Astrocyte of the spinal cord (primary cell): ENCODE data around the gene ARHGEF28.

ENCODE experiments used
- DNase-seq: peaks from one replicate; pipeline ENCODE4 v3.0.0; 2011; ENCODE audit warnings: low read depth, low spot score
- H3K4me3 ChIP-seq: 2 replicates; pipeline ENCODE4 v1.5.1; 2011; ENCODE audit warnings: low read depth, mild to moderate bottlenecking, low read length, moderate library complexity
- in situ Hi-C: cut with HindIII; loops from 2 replicates; pipeline ENCODE4 v1.10.0; 2017; ENCODE audit warnings: low sequenced_read_pairs
- TF ChIP-seq, protein P1 (sequence below): IDR thresholded peaks from 2 replicates; pipeline ENCODE4 v1.5.1; 2012; ENCODE audit warnings: low read depth, mild to moderate bottlenecking, low read length, inconsistent platforms

The ARHGEF28 gene

DNA sequence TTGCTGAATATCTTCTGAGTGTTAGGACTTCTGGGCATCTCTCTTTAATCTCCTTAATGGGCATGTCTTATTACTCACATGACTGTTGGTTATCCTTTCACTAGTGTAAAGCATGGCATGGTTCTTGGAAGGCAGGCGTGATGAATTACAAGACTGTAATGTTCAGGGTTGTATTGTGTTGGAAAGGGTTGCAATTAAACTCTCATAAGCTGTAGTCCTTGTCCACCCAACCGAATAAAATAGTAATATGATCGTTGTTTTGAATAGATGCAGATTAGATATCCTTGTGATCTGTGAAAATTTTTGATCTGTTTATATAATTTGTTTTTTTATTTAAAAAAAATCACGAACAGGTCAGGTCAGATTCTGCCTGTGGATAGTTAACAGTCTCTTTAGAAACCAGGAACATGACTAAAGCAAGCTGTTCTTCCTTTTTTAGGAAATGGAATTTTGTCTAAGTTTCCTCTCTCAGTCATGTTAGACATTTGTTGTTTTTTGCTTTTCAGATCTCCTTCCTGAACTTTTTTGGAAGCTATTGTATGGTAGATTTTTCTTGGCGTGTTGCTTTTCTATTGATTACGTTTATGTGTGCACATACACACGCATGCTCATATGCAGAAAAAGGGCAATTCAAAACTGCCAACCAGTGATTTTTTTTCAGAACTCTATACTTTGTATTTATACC, 121.8 kb downstream of the ARHGEF28 start:
- peak; percentile 32 for DNase-seq
- in situ Hi-C loops = no loop called here
- TF ChIP-seq, protein P1, sequence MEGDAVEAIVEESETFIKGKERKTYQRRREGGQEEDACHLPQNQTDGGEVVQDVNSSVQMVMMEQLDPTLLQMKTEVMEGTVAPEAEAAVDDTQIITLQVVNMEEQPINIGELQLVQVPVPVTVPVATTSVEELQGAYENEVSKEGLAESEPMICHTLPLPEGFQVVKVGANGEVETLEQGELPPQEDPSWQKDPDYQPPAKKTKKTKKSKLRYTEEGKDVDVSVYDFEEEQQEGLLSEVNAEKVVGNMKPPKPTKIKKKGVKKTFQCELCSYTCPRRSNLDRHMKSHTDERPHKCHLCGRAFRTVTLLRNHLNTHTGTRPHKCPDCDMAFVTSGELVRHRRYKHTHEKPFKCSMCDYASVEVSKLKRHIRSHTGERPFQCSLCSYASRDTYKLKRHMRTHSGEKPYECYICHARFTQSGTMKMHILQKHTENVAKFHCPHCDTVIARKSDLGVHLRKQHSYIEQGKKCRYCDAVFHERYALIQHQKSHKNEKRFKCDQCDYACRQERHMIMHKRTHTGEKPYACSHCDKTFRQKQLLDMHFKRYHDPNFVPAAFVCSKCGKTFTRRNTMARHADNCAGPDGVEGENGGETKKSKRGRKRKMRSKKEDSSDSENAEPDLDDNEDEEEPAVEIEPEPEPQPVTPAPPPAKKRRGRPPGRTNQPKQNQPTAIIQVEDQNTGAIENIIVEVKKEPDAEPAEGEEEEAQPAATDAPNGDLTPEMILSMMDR = no peak
- no peak overlapping the region for H3K4me3 ChIP-seq

DNA sequence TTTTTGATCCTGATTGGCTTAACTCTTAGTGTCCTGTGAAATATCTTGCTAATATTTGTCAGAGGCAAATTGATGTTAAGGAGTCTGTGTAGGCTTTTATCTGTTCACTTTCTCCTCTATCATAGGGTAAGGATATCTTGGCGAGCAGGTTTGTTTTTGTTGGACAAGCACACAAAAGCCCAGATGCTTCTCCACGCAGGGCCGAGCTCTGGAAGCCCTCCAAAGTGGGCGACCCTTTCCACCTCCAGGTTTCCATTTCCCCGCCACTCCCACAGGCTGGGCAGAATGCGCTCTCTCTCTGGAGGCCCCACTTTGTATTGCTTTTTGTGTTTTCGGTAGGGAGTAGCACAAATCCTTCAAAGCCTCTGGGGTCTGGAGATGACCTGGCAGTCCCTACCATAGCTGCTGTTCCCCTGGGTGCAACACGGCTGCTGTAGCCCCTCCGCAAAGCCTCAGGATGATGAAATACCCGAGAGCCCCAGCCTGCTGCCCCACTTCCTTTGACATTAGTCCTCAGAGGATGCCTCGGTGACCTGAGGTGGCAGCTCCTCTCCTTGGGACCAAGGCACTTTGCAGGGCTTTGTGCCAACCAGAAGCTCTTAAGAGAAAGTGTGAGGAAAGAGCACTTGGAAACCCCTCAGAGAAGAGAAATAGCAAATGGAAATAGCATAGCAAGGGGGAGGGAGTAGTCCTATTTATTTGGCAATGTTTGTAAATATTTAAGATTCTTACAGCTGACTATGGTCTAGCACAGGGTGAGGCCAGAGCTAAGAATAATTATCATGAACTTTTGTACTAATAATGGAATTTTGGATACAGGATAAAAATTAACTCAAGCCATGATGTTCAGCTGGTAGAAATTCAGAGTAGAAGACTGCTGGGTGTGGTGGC, 122.8 kb downstream of the ARHGEF28 start:
- DNase-seq = peak; percentile 68
- no peak overlapping the region for H3K4me3 ChIP-seq
- TF ChIP-seq, protein P1 = no peak
- in situ Hi-C loops = no loop called here

DNA sequence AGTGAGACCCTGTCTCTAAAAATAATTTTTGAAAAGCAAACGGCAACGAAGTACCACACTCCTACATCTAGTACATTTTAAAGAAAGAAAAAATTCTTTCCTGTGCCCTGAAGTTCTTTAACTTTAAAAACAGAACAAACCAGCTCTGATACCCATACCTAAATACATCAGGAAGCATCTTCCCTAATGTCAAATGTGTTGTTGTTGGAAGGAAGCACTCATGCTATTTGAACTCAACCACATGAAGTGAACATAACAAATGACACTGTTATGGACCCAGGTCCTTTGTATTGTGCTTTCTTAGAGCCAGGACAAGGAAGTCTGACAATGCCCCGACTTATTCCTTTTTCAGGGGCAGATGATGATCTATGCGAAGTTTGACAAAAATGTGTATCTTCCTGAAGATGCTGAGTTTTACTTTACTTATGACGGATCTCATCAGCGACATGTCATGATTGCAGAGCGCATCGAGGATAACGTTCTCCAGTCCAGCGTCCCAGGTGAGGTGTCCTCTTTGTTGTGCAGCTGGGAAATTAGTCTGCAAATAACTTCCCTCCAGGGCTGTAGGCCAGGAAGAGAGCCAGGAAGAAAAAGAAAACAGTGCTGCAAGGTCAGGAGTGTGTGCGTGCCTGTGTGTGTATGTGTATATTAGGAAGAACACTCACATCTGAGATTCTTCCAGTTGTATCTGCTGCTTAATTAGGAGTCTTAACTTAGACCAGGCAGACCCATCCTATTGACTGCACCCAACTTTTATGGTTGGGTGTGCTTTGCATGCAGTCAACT, 123.7 kb downstream of the ARHGEF28 start:
- TF ChIP-seq, protein P1 = no peak
- in situ Hi-C loops = no loop called here
- no peak for DNase-seq
- no peak overlapping the region for H3K4me3 ChIP-seq

DNA sequence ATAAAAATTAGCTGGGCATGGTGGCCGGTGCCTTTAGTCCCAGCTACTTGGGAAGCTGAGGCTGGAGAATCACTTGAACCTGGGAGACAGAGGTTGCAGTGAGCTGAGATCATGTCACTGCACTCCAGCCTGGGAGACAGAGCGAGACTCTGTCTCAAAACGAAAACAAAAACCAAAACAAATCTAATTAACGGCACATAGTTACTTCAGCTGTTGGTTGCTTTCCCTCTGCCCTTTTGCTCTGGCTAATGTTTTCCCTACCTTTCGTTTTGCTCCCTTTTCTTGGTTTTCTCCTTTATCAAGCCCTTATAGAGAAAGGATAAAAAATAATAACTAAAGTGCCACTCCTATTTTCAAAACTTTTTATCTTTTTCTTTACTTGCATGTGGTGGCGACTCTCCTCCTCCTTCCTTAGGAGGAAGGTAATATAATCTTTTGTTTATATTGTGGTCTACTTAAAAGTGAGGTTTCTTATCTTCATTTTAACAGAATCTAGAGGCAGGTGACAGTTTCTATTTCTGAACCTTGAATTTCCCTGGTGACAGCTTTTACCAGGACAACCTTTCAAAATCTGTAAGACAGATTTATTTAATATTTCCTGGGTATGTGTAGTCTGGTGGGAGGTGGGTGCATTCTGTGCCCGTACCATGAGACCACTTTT, 125.4 kb downstream of the ARHGEF28 start:
- no peak for DNase-seq
- in situ Hi-C loops = no loop called here
- TF ChIP-seq, protein P1 = no peak
- no peak overlapping the region for H3K4me3 ChIP-seq

DNA sequence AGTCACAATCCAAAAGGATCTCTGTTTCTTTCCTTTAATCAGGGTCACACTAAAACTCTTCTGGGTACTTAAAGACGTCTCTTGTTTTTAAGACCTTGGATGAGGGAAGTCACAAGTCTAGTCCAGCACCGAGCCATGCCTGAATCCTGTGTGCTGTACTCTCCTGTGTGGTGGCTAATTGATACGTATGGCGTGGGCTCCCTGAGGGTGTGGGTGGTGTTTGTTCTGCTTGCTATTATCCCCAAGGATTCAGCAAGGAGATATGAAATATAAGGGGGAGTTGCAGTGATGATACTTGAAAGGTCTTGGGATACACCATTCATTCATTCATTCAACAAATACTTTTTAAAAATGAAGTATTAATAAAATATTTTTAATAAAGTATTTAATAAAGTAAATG, 128.3 kb downstream of the ARHGEF28 start:
- in situ Hi-C loops = no loop called here

More for the DNA sequence above, 128.3 kb downstream of the ARHGEF28 start:
- TF ChIP-seq, protein P1 = no peak
- no peak for DNase-seq
- no peak overlapping the region for H3K4me3 ChIP-seq
